Type B pancreatic cell (in vitro differentiated cells): ENCODE results near the gene DPY30. TPM values are rescaled to one million over a fixed set of nuclear protein-coding genes. Genes with fewer than 3 reads are reported as not detected.
"Not testable (repeated sequence)": the region's sequence is repeated elsewhere in the genome, so short reads cannot be mapped to it uniquely, and the experiment has no call there.

Source experiments
- DNase-seq: peaks from one replicate; pipeline ENCODE4 v3.0.0; 2021; ENCODE audit warnings: mixed read lengths; ENCODE audit not compliant: unreplicated experiment; ENCODE audit errors: extremely low spot score
- H3K27ac Mint-ChIP-seq: 2 replicates; pipeline ENCODE4 v1.8.0; 2021; ENCODE audit warnings: mild to moderate bottlenecking, mixed read lengths
- H3K27me3 Mint-ChIP-seq: 2 replicates; pipeline ENCODE4 v1.8.0; 2021; ENCODE audit warnings: mixed read lengths
- H3K36me3 Mint-ChIP-seq: 2 replicates; pipeline ENCODE4 v1.8.0; 2021; ENCODE audit warnings: mixed read lengths
- H3K4me1 Mint-ChIP-seq: one replicate; pipeline ENCODE4 v1.8.0; 2021; ENCODE audit warnings: mixed read lengths; ENCODE audit not compliant: unreplicated experiment
- H3K4me3 Mint-ChIP-seq: 2 replicates; pipeline ENCODE4 v1.8.0; 2021; ENCODE audit warnings: mild to moderate bottlenecking, mixed read lengths
- H3K9me3 Mint-ChIP-seq: 2 replicates; pipeline ENCODE4 v1.8.0; 2021; ENCODE audit warnings: mixed read lengths
- total RNA-seq: library from RNA; stranded (reverse); gene quantifications from 2 replicates; pipeline ENCODE4 v1.2.1, GENCODE V29; 2021; ENCODE audit warnings: low replicate concordance
- TF ChIP-seq, protein P1 (sequence below): fragments of 200-600 bp; sonication (generic); conservative IDR thresholded peaks from 2 replicates; pipeline ENCODE4 v1.5.0; 2021; ENCODE audit warnings: antibody characterized with exemption, mild to moderate bottlenecking

The DPY30 gene
- total RNA-seq, 1 donor from 2014 or later, result 84.5 TPM

GRCh38 chr2:32063310-32064020 lies 23.9 kb upstream of the DPY30 start, which contains the start of gene SPAST:
SPAST (plus strand) TSS chr2:32063556; CDS start chr2:32063832, 276 bp downstream.
- H3K9me3 Mint-ChIP-seq, result no peaks in the 10 kb centered on the region
- H3K4me3 Mint-ChIP-seq, result peak within 1 kb of the TSS; percentile 99
- no peaks in the 10 kb centered on the region for H3K36me3 Mint-ChIP-seq
- DNase-seq, result peak; percentile 98
- TF ChIP-seq, protein P1, sequence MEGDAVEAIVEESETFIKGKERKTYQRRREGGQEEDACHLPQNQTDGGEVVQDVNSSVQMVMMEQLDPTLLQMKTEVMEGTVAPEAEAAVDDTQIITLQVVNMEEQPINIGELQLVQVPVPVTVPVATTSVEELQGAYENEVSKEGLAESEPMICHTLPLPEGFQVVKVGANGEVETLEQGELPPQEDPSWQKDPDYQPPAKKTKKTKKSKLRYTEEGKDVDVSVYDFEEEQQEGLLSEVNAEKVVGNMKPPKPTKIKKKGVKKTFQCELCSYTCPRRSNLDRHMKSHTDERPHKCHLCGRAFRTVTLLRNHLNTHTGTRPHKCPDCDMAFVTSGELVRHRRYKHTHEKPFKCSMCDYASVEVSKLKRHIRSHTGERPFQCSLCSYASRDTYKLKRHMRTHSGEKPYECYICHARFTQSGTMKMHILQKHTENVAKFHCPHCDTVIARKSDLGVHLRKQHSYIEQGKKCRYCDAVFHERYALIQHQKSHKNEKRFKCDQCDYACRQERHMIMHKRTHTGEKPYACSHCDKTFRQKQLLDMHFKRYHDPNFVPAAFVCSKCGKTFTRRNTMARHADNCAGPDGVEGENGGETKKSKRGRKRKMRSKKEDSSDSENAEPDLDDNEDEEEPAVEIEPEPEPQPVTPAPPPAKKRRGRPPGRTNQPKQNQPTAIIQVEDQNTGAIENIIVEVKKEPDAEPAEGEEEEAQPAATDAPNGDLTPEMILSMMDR, result peak; percentile 69
- peaks cover 15% of the 10 kb centered on the region for H3K4me1 Mint-ChIP-seq
- H3K27ac Mint-ChIP-seq, result peak within 1 kb of the TSS; percentile 98
- H3K27me3 Mint-ChIP-seq, result no peaks in the 10 kb centered on the region

- H3K4me1 Mint-ChIP-seq, result peaks cover 15% of the 10 kb centered on the region
- H3K4me3 Mint-ChIP-seq, result peak overlapping the region; percentile 99
- no peaks in the 10 kb centered on the region for H3K36me3 Mint-ChIP-seq
- no peaks in the 10 kb centered on the region for H3K9me3 Mint-ChIP-seq
- TF ChIP-seq, protein P1, result no peak
- H3K27me3 Mint-ChIP-seq, result no peaks in the 10 kb centered on the region
- peak overlapping the region; percentile 98 for H3K27ac Mint-ChIP-seq
- peak; percentile 27 for DNase-seq
Measured at GRCh38 chr2:32061973-32062861, 22.6 kb upstream of the DPY30 start.

GRCh38 chr2:32061430-32061829 lies 21.8 kb upstream of the DPY30 start:
- peak overlapping the region; percentile 64 for H3K27ac Mint-ChIP-seq
- TF ChIP-seq, protein P1, result no peak
- H3K27me3 Mint-ChIP-seq, result no peaks in the 10 kb centered on the region

DNA sequence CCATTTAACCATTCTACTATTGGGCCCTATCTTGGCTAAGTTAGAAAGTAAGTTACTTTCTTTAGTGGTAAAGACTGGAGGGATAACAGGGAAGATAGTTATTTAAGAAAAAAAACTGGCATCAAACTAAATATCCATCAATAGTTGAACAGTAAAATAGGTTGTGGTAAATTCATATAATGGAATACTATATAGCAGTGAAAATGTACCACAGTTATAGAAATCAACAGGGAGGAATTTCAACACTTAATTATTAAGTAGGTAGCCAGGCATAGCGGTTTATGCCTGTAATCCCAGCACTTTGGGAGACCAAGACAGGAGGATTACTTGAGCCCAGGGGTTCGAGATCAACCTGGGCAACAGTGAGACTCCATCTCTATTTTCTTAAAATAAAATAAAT lies 20.7 kb upstream of the DPY30 start:
- H3K4me1 Mint-ChIP-seq, result peaks cover 10% of the 10 kb centered on the region
- no peak for DNase-seq
- no peaks in the 10 kb centered on the region for H3K36me3 Mint-ChIP-seq
- no peaks in the 10 kb centered on the region for H3K9me3 Mint-ChIP-seq
- H3K4me3 Mint-ChIP-seq, result no peak overlapping the region
- H3K27me3 Mint-ChIP-seq, result no peaks in the 10 kb centered on the region
- H3K27ac Mint-ChIP-seq, result no peak overlapping the region
- TF ChIP-seq, protein P1, result no peak

More at GRCh38 chr2:32061430-32061829, 21.8 kb upstream of the DPY30 start:
- H3K9me3 Mint-ChIP-seq, result no peaks in the 10 kb centered on the region
- H3K36me3 Mint-ChIP-seq, result no peaks in the 10 kb centered on the region
- H3K4me3 Mint-ChIP-seq, result peak overlapping the region; percentile 58
- H3K4me1 Mint-ChIP-seq, result peaks cover 15% of the 10 kb centered on the region
- DNase-seq, result peak; percentile 44

DNA sequence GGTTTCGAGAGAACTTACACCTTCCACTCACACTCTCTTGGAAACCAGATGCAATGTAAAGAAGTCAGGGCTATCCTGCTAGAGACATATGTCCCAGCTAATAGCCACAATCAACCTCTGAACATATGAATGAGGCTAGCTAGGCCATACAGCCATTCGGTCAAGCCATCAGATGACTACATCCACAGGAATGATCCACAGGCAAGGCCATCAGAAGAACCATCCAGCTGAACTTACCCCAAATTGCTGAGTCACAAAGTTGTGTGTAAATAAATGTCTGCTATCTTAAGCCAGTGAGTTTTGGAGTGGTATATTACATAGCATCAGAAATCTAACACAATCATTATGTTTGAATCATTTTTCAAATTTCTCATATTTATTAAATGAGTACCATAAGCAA lies 18.5 kb upstream of the DPY30 start:
- TF ChIP-seq, protein P1, result no peak
- Mint-ChIP-seq H3K4me1 (peaks cover 8% of the 10 kb centered on the region), H3K9me3 (no peaks in the 10 kb centered on the region), H3K4me3 (no peak overlapping the region), H3K36me3 (no peaks in the 10 kb centered on the region), H3K27me3 (no peaks in the 10 kb centered on the region), H3K27ac (no peak overlapping the region)
- no peak for DNase-seq

DNA sequence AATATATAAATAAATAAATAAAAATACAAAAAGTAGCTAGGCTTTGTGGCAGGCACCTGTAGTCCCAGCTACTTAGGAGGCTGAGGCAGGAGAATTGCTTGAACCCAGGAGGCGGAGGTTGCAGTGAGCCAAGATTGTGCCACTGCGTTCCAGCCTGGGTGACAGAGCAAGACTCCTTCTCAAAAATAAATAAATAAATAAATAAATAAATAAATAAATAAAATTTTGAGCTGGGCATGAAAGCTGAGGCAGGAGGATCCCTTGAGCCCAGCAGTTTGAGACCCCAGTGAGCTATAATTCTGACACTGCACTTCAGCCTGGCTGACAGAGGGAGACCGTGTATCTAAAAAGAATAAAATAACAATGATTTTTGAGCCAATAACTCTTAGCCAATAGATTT lies 15.0 kb upstream of the DPY30 start:
- not testable (repeated sequence) for H3K27me3 Mint-ChIP-seq, H3K9me3 Mint-ChIP-seq, H3K36me3 Mint-ChIP-seq, H3K4me1 Mint-ChIP-seq, DNase-seq, H3K27ac Mint-ChIP-seq, H3K4me3 Mint-ChIP-seq
